SK-N-SH (cell line): ENCODE results near the gene MAP2K5.

ENCODE experiments used
- POLR2AphosphoS5 ChIP-seq: IDR thresholded peaks from 2 replicates; pipeline ENCODE4 v1.6.1; 2012; ENCODE audit warnings: low read depth, low read length
- RFX5 ChIP-seq: IDR thresholded peaks from 2 replicates; pipeline ENCODE4 v1.6.1; 2012; ENCODE audit warnings: mild to moderate bottlenecking, improper control_type of control experiment, low read length
- SIN3A ChIP-seq: IDR thresholded peaks from 2 replicates; pipeline ENCODE4 v1.6.1; 2012; ENCODE audit warnings: low read depth, mild to moderate bottlenecking, low read length, moderate library complexity, borderline replicate concordance
- YY1 ChIP-seq: IDR thresholded peaks from 2 replicates; pipeline ENCODE4 v1.4.0; 2012; ENCODE audit warnings: low read depth, mild to moderate bottlenecking
- TF ChIP-seq, protein P1 (sequence below): fragments of 200-600 bp; sonication (generic); IDR thresholded peaks from 2 replicates; pipeline ENCODE4 v1.6.1; 2017; ENCODE audit warnings: antibody characterized with exemption, mild to moderate bottlenecking, moderate library complexity

DNA sequence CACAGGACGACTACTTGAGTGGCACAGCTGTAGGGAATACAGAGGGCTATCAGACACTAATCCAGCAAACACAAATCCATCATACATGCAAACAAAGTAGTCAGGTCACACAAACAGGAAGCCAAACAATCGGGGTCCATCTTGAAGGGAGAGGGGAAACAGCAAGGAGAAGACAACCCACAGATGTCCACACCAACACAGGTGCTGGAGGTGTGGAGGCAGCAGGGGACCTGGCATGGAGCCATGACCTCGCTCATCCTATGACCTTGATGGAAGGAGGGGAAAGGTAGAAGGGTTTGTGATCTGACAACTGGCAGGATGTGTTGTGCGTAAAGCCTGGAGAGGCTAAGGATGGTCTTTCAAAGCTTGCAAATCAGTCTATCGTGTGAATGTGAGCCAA, 242.9 kb downstream of the MAP2K5 start:
- TF ChIP-seq, protein P1, sequence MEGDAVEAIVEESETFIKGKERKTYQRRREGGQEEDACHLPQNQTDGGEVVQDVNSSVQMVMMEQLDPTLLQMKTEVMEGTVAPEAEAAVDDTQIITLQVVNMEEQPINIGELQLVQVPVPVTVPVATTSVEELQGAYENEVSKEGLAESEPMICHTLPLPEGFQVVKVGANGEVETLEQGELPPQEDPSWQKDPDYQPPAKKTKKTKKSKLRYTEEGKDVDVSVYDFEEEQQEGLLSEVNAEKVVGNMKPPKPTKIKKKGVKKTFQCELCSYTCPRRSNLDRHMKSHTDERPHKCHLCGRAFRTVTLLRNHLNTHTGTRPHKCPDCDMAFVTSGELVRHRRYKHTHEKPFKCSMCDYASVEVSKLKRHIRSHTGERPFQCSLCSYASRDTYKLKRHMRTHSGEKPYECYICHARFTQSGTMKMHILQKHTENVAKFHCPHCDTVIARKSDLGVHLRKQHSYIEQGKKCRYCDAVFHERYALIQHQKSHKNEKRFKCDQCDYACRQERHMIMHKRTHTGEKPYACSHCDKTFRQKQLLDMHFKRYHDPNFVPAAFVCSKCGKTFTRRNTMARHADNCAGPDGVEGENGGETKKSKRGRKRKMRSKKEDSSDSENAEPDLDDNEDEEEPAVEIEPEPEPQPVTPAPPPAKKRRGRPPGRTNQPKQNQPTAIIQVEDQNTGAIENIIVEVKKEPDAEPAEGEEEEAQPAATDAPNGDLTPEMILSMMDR: no peak
- TF ChIP-seq POLR2AphosphoS5: no peak
- no peak for TF ChIP-seq SIN3A
- TF ChIP-seq YY1: no peak
- TF ChIP-seq RFX5: no peak
